Smooth muscle cell (in vitro differentiated cells): ENCODE measurements around the gene CDH23. TPM values are rescaled to one million over a fixed set of nuclear protein-coding genes. Genes with fewer than 3 reads are reported as not detected.

Experiments
- DNase-seq: peaks from one replicate; lab custom pipeline; 2025; ENCODE audit not compliant: unreplicated experiment; lab: John Stamatoyannopoulos, UW
- H2AFZ ChIP-seq: fragments of 200-600 bp; sonication (generic); 2 replicates; pipeline ENCODE4 v1.6.0; 2016; ENCODE audit warnings: antibody characterized with exemption, low read depth, mild to moderate bottlenecking
- H3F3A ChIP-seq: fragments of 200-600 bp; sonication (generic); 2 replicates; pipeline ENCODE4 v1.6.0; 2017; ENCODE audit warnings: antibody characterized with exemption, low read depth
- H3K27ac ChIP-seq: fragments of 200-600 bp; sonication (generic); 2 replicates; pipeline ENCODE4 v1.5.1; 2016; ENCODE audit warnings: low read depth, mild to moderate bottlenecking
- H3K27me3 ChIP-seq: fragments of 200-600 bp; sonication (generic); 2 replicates; pipeline ENCODE4 v1.6.1; 2016; ENCODE audit warnings: low read depth, mild to moderate bottlenecking
- H3K36me3 ChIP-seq: fragments of 200-600 bp; sonication (generic); 2 replicates; pipeline ENCODE4 v1.5.1; 2016; ENCODE audit warnings: low read depth
- H3K4me1 ChIP-seq: fragments of 200-600 bp; sonication (generic); 2 replicates; pipeline ENCODE4 v1.5.1; 2016; ENCODE audit warnings: low read depth
- H3K4me2 ChIP-seq: fragments of 200-600 bp; sonication (generic); 2 replicates; pipeline ENCODE4 v1.6.0; 2016; ENCODE audit warnings: mild to moderate bottlenecking
- H3K4me3 ChIP-seq: fragments of 200-600 bp; sonication (generic); 2 replicates; pipeline ENCODE4 v1.5.1; 2016; ENCODE audit warnings: mild to moderate bottlenecking
- H3K79me2 ChIP-seq: fragments of 200-600 bp; sonication (generic); 2 replicates; pipeline ENCODE4 v1.6.0; 2016; ENCODE audit warnings: low read depth, mild to moderate bottlenecking
- H3K9ac ChIP-seq: fragments of 200-600 bp; sonication (generic); 2 replicates; pipeline ENCODE4 v1.6.0; 2016; ENCODE audit warnings: low read depth
- H3K9me3 ChIP-seq: fragments of 200-600 bp; sonication (generic); replicated peaks from 2 replicates; pipeline ENCODE4 v1.5.1; 2016; ENCODE audit warnings: low read depth
- H4K20me1 ChIP-seq: fragments of 200-600 bp; sonication (generic); 2 replicates; pipeline ENCODE4 v1.6.0; 2016; ENCODE audit warnings: low read depth
- WGBS: methylation state at CpG from one replicate; pipeline ENCODE4 v1.1.7; 2016; ENCODE audit warnings: low lambda C conversion rate; 5-methylcytosine and 5-hydroxymethylcytosine counted together
- polyA plus RNA-seq: library from polyadenylated mRNA; unstranded; fragments of >200 nt; fragmentation: Nextera tagmentation; extraction: Ambion mirVana; gene quantifications from 2 replicates; pipeline ENCODE4 v1.2.1, GENCODE V29; 2016
- total RNA-seq: library from RNA; depleted of rRNA; stranded (reverse); fragments of >200 nt; gene quantifications from 2 replicates; pipeline ENCODE4 v1.2.3, GENCODE V29; 2014
- TF ChIP-seq, protein P1 (sequence below): fragments of 200-600 bp; sonication (generic); IDR thresholded peaks from 2 replicates; pipeline ENCODE4 v1.5.1; 2017; ENCODE audit warnings: borderline replicate concordance, mild to moderate bottlenecking, antibody characterized with exemption; ENCODE audit not compliant: insufficient read depth, poor library complexity, severe bottlenecking

Gene CDH23
- total and polyA plus RNA-seq, 2 experiments from 2014 or later: 0.99 to 2.5 TPM

DNA sequence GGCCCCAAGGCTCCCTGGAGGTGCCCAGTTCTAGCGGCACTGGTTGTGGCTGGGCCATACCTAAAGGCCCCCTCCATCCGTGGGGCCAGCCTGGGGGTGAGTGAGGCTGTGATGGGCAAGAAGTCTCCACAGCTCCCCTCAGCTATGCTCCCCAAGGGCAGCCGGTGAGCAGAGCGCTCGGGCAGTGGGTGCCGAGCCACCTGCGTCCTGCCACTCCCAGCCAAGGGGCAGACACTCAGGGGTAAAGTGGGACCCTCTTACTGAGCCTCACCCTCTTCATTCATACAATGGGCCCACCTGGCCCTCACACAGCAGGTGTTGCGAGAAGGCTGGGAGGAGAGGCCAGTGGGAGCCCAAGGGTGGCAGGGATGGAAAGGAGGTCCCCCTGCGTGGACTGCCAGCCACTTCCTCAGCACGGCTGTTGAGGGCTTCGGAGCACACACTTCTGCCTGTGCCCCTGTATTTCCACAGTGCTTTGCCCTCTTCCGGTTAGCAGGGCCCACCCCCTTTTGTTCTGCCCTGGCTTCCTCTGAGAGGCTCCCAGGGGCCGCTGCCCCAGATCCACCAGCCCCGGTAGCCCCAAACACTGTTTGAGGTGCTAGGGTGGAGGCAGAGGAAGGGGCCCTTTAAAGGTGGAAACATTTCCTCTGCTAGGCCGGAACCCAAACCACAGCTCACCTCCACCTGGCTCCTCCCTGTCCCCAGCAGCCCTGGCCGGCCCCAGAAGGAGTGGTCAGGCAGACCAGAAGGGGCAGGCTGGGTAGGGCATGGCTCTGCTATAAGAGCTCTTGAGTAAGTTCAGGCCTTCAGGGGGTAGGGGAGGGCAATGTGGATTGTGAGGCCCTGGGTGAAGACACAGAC is 339.2 kb downstream of the CDH23 start:
- Histone ChIP-seq H3K4me2 (no peak overlapping the region), H3K27me3 (peaks cover 4% of the 10 kb centered on the region), H2AFZ (no peak overlapping the region), H3K79me2 (no peaks in the 10 kb centered on the region), H3K4me3 (no peak overlapping the region), H3K36me3 (no peaks in the 10 kb centered on the region), H3K4me1 (no peaks in the 10 kb centered on the region), H3K9ac (no peak overlapping the region), H4K20me1 (no peaks in the 10 kb centered on the region), H3F3A (no peaks in the 10 kb centered on the region), H3K27ac (no peak overlapping the region), H3K9me3 (no peaks in the 10 kb centered on the region)
- TF ChIP-seq, protein P1, sequence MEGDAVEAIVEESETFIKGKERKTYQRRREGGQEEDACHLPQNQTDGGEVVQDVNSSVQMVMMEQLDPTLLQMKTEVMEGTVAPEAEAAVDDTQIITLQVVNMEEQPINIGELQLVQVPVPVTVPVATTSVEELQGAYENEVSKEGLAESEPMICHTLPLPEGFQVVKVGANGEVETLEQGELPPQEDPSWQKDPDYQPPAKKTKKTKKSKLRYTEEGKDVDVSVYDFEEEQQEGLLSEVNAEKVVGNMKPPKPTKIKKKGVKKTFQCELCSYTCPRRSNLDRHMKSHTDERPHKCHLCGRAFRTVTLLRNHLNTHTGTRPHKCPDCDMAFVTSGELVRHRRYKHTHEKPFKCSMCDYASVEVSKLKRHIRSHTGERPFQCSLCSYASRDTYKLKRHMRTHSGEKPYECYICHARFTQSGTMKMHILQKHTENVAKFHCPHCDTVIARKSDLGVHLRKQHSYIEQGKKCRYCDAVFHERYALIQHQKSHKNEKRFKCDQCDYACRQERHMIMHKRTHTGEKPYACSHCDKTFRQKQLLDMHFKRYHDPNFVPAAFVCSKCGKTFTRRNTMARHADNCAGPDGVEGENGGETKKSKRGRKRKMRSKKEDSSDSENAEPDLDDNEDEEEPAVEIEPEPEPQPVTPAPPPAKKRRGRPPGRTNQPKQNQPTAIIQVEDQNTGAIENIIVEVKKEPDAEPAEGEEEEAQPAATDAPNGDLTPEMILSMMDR: no peak
- no peak for DNase-seq
- WGBS: 93% methylated on average over 16 of the region's 16 CpGs

- Histone ChIP-seq H3K9ac (no peak overlapping the region), H3K4me2 (no peak overlapping the region), H3K27me3 (peaks cover 4% of the 10 kb centered on the region), H3K27ac (no peak overlapping the region), H3K4me1 (no peaks in the 10 kb centered on the region), H3K79me2 (no peaks in the 10 kb centered on the region), H3K36me3 (no peaks in the 10 kb centered on the region), H4K20me1 (no peaks in the 10 kb centered on the region), H2AFZ (no peak overlapping the region), H3K4me3 (no peak overlapping the region), H3K9me3 (no peaks in the 10 kb centered on the region), H3F3A (no peaks in the 10 kb centered on the region)
- WGBS: 96% methylated on average over 2 of the region's 2 CpGs
- TF ChIP-seq, protein P1: no peak
- no peak for DNase-seq
Measured at GRCh38 chr10:71736570-71736952, 339.8 kb downstream of the CDH23 start.

GRCh38 chr10:71737001-71737833 is 340.5 kb downstream of the CDH23 start:
- no peaks in the 10 kb centered on the region for H3K9me3 ChIP-seq
- TF ChIP-seq, protein P1: no peak
- H3K4me3 ChIP-seq: no peak overlapping the region
- H3K27me3 ChIP-seq: peaks cover 4% of the 10 kb centered on the region
- 95% methylated on average over 12 of the region's 12 CpGs for WGBS
- H3K36me3 ChIP-seq: no peaks in the 10 kb centered on the region
- H2AFZ ChIP-seq: no peak overlapping the region
- no peak overlapping the region for H3K4me2 ChIP-seq
- no peaks in the 10 kb centered on the region for H3K4me1 ChIP-seq
- H3K79me2 ChIP-seq: no peaks in the 10 kb centered on the region
- no peak overlapping the region for H3K27ac ChIP-seq
- DNase-seq: no peak
- no peaks in the 10 kb centered on the region for H4K20me1 ChIP-seq
- H3F3A ChIP-seq: no peaks in the 10 kb centered on the region
- no peak overlapping the region for H3K9ac ChIP-seq
